PC-3 (cell line): ENCODE measurements around the gene TDRD12. TPM values are rescaled to one million over a fixed set of nuclear protein-coding genes. Genes with fewer than 3 reads are reported as not detected.

Experiments used
- ATAC-seq: fragments of 200-7000 bp; cut with Tn5 transposase; 2 replicates; pipeline ENCODE4 v1.9.1; 2020; ENCODE audit warnings: mild to moderate bottlenecking, moderate library complexity
- BruUV-seq: library from RNA; stranded (reverse); fragments of 400-500 nt; replicated peaks from 2 replicates; lab custom pipeline; 2021; lab: Mats Ljungman, UMichigan
- CTCF ChIA-PET: fragments of 300-600 bp; sonication (Branson Sonifier 250); formaldehyde crosslinking; loops from one replicate; lab custom pipeline; 2022; ENCODE audit warnings: antibody characterized with exemption; lab: Charles Lee
- POLR2A ChIA-PET: fragments of 300-600 bp; sonication (Branson Sonifier 250); formaldehyde crosslinking; loops from one replicate; lab custom pipeline; 2022; ENCODE audit warnings: antibody characterized with exemption; ENCODE audit not compliant: unreplicated experiment; lab: Charles Lee
- DNase-seq: peaks from one replicate; pipeline ENCODE4 v3.0.0-alpha.2; 2015
- H2AFZ ChIP-seq: fragments of 300-600 bp; sonication (generic); 2 replicates; pipeline ENCODE4 v1.6.0; 2016; ENCODE audit warnings: antibody characterized with exemption, low read length
- H3F3A ChIP-seq: fragments of 300-600 bp; sonication (generic); one replicate; pipeline ENCODE4 v1.6.0; 2017; ENCODE audit warnings: antibody characterized with exemption, low read length, control low read depth, mild to moderate bottlenecking; ENCODE audit not compliant: unreplicated experiment
- H3K27ac ChIP-seq: fragments of 300-600 bp; sonication (generic); 2 replicates; pipeline ENCODE4 v1.5.1; 2016; ENCODE audit warnings: mild to moderate bottlenecking, low read length
- H3K27me3 ChIP-seq: fragments of 300-600 bp; sonication (generic); 2 replicates; pipeline ENCODE4 v1.6.1; 2016; ENCODE audit warnings: low read length, mixed read lengths
- H3K36me3 ChIP-seq: fragments of 300-600 bp; sonication (generic); 2 replicates; pipeline ENCODE4 v1.6.1; 2016; ENCODE audit warnings: low read depth, mixed run types, low read length, mixed read lengths
- H3K4me1 ChIP-seq: fragments of 300-600 bp; sonication (generic); 2 replicates; pipeline ENCODE4 v1.5.1; 2016; ENCODE audit warnings: low read length; ENCODE audit not compliant: insufficient read depth
- H3K4me2 ChIP-seq: fragments of 300-600 bp; sonication (generic); 2 replicates; pipeline ENCODE4 v1.6.0; 2016; ENCODE audit warnings: low read length
- H3K4me3 ChIP-seq: fragments of 300-600 bp; sonication (generic); 2 replicates; pipeline ENCODE4 v1.5.1; 2016; ENCODE audit warnings: mild to moderate bottlenecking, low read length, mixed read lengths
- H3K79me2 ChIP-seq: fragments of 300-600 bp; sonication (generic); 2 replicates; pipeline ENCODE4 v1.6.1; 2017; ENCODE audit warnings: low read length, mixed read lengths
- H3K9ac ChIP-seq: fragments of 300-600 bp; sonication (generic); 2 replicates; pipeline ENCODE4 v1.6.0; 2016; ENCODE audit warnings: mild to moderate bottlenecking, low read length
- H3K9me2 ChIP-seq: fragments of 300-600 bp; sonication (generic); replicated peaks from 2 replicates; pipeline ENCODE4 v1.6.1; 2016; ENCODE audit warnings: mixed run types, low read length, mixed read lengths
- H3K9me3 ChIP-seq: fragments of 300-600 bp; sonication (generic); 2 replicates; pipeline ENCODE4 v1.6.1; 2016; ENCODE audit warnings: low read length, mixed read lengths
- H4K20me1 ChIP-seq: fragments of 300-600 bp; sonication (generic); 2 replicates; pipeline ENCODE4 v1.6.1; 2016; ENCODE audit warnings: low read length, mixed read lengths
- EZH2 ChIP-seq: fragments of 300-600 bp; sonication (generic); IDR thresholded peaks from one replicate; pipeline ENCODE4 v1.6.1; 2017; ENCODE audit warnings: antibody characterized with exemption, mild to moderate bottlenecking, low read length; ENCODE audit not compliant: unreplicated experiment
- EZH2phosphoT487 ChIP-seq: fragments of 300-600 bp; sonication (generic); IDR thresholded peaks from 2 replicates; pipeline ENCODE4 v1.6.1; 2018; ENCODE audit warnings: mild to moderate bottlenecking, antibody characterized with exemption, low read length, borderline replicate concordance
- intact Hi-C: fragments of 100-400 bp; cut with micrococcal nuclease; formaldehyde crosslinking; loops from 2 replicates; pipeline ENCODE4 v1.9.0; 2023
- total RNA-seq: library from RNA; depleted of rRNA; stranded (reverse); fragments of >200 nt; gene quantifications from 2 replicates; pipeline ENCODE4 v1.2.3, GENCODE V29; 2014
- TF ChIP-seq, protein P1 (sequence below): fragments of 300-600 bp; sonication (generic); conservative IDR thresholded peaks from 2 replicates; pipeline ENCODE4 v1.5.1; 2017; ENCODE audit warnings: antibody characterized with exemption, low read depth, mild to moderate bottlenecking, low read length

The TDRD12 gene
- total RNA-seq, 1 experiment from 2014 or later, result not detected

DNA sequence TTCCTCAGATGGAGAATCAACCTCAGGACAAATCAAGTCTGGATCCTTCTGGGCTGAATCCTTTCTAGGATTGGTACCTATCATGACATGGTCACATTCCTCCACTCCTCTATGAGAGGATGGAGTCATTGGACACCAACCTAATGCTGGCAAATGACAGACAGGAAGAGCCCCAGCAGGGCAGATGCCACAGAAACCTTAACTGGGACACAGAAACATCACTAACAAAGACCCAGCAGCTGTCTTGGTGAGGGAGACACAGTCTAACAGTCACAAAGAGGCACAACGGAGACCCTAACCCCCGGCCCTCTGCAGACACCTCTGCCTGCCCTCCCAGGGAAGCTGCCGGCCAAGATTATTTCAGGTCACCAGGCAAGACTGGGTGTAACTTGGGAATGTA lies 46.7 kb upstream of the TDRD12 start:
- ATAC-seq, result no peak
- CTCF ChIA-PET, result no interaction called here
- no peak overlapping the region for H3K27ac ChIP-seq
- peaks cover 7% of the 10 kb centered on the region; the same call in 1 of the 2 replicates for H4K20me1 ChIP-seq
- intact Hi-C loops, result no loop called here
- no peak for DNase-seq
- H3K9me2 ChIP-seq, result no peaks in the 10 kb centered on the region
- no peaks in the 10 kb centered on the region for H3K36me3 ChIP-seq
- BruUV-seq, result no TSS peak
- H3K9me3 ChIP-seq, result no peaks in the 10 kb centered on the region
- POLR2A ChIA-PET, result no interaction called here
- no peak overlapping the region for H2AFZ ChIP-seq
- H3F3A ChIP-seq, result no peaks in the 10 kb centered on the region
- H3K4me2 ChIP-seq, result peak overlapping the region; percentile 99; the same call in 1 of the 2 replicates
- H3K79me2 ChIP-seq, result peaks cover 66% of the 10 kb centered on the region
- no peak overlapping the region for H3K4me3 ChIP-seq
- H3K27me3 ChIP-seq, result no peaks in the 10 kb centered on the region
- no peak for TF ChIP-seq EZH2phosphoT487
- TF ChIP-seq, protein P1, sequence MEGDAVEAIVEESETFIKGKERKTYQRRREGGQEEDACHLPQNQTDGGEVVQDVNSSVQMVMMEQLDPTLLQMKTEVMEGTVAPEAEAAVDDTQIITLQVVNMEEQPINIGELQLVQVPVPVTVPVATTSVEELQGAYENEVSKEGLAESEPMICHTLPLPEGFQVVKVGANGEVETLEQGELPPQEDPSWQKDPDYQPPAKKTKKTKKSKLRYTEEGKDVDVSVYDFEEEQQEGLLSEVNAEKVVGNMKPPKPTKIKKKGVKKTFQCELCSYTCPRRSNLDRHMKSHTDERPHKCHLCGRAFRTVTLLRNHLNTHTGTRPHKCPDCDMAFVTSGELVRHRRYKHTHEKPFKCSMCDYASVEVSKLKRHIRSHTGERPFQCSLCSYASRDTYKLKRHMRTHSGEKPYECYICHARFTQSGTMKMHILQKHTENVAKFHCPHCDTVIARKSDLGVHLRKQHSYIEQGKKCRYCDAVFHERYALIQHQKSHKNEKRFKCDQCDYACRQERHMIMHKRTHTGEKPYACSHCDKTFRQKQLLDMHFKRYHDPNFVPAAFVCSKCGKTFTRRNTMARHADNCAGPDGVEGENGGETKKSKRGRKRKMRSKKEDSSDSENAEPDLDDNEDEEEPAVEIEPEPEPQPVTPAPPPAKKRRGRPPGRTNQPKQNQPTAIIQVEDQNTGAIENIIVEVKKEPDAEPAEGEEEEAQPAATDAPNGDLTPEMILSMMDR, result no peak
- no peak for TF ChIP-seq EZH2
- H3K9ac ChIP-seq, result no peak overlapping the region
- peaks cover 15% of the 10 kb centered on the region for H3K4me1 ChIP-seq

GRCh38 chr19:32673573-32673972 lies 46.0 kb upstream of the TDRD12 start:
- Histone ChIP-seq H3K79me2 (peaks cover 59% of the 10 kb centered on the region), H3K36me3 (no peaks in the 10 kb centered on the region), H3K9me3 (no peaks in the 10 kb centered on the region), H4K20me1 (peaks cover 7% of the 10 kb centered on the region; the same call in 1 of the 2 replicates), H3K4me3 (peak overlapping the region; percentile 91), H3F3A (no peaks in the 10 kb centered on the region), H3K27ac (no peak overlapping the region), H3K9me2 (no peaks in the 10 kb centered on the region), H3K4me2 (peak overlapping the region; percentile 99), H3K9ac (peak overlapping the region; percentile 79; the same call in 1 of the 2 replicates), H2AFZ (no peak overlapping the region), H3K27me3 (no peaks in the 10 kb centered on the region), H3K4me1 (peaks cover 15% of the 10 kb centered on the region)
- TF ChIP-seq EZH2phosphoT487, result no peak
- TF ChIP-seq, protein P1, result no peak
- DNase-seq, result no peak
- ChIA-PET CTCF (interaction anchor here (0.7 kb wide), 1 partner anchor 1621 kb away, joined by 6 read pairs; no protein-coding TSS in a partner anchor), POLR2A (no interaction called here)
- intact Hi-C loops, result no loop called here
- BruUV-seq, result no TSS peak
- ATAC-seq, result no peak

- intact Hi-C loops, result no loop called here
- POLR2A ChIA-PET, result no interaction called here
These were observed 45.2 kb upstream of the TDRD12 start for GRCh38 chr19:32674153-32674930.

More at GRCh38 chr19:32674153-32674930, 45.2 kb upstream of the TDRD12 start:
- Histone ChIP-seq H3K4me3 (peak overlapping the region; percentile 91), H3K79me2 (peaks cover 51% of the 10 kb centered on the region), H3K9me2 (no peaks in the 10 kb centered on the region), H3K4me1 (peaks cover 15% of the 10 kb centered on the region), H3K4me2 (peak overlapping the region; percentile 99), H4K20me1 (peaks cover 7% of the 10 kb centered on the region; the same call in 1 of the 2 replicates), H2AFZ (peak overlapping the region; percentile 76), H3K9me3 (no peaks in the 10 kb centered on the region), H3F3A (no peaks in the 10 kb centered on the region), H3K27ac (no peak overlapping the region), H3K9ac (peak overlapping the region; percentile 79), H3K27me3 (no peaks in the 10 kb centered on the region), H3K36me3 (no peaks in the 10 kb centered on the region)
- CTCF ChIA-PET, result interaction anchor here (0.7 kb wide), 1 partner anchor 1620 kb away, joined by 6 read pairs; no protein-coding TSS in a partner anchor
- TF ChIP-seq EZH2 (no peak), EZH2phosphoT487 (no peak)
- TF ChIP-seq, protein P1, result no peak
- BruUV-seq, result TSS peak; percentile 43
- ATAC-seq (no peak), DNase-seq (no peak)
